Panc1 (cell line): ENCODE measurements around the gene ZNF419.

ENCODE experiments used
- REST ChIP-seq, 2 experiments: IDR thresholded peaks; 2 replicates each; pipeline ENCODE4 v1.6.1; 2011 to 2012; ENCODE audit warnings: low read depth in 2 of 2, control low read depth in 1 of 2, low read length in 1 of 2, mild to moderate bottlenecking in 1 of 2, moderate library complexity in 1 of 2; ENCODE audit not compliant: insufficient read depth in 1 of 2
- TCF7L2 ChIP-seq: IDR thresholded peaks from 2 replicates; pipeline ENCODE4 v1.6.1; 2011; ENCODE audit warnings: mild to moderate bottlenecking, low read depth, low read length, inconsistent platforms
- TF ChIP-seq, protein P1 (sequence below): fragments of 450-650 bp; IDR thresholded peaks from 2 replicates; pipeline ENCODE4 v1.5.1; 2017; ENCODE audit warnings: mild to moderate bottlenecking

- TF ChIP-seq, protein P1, sequence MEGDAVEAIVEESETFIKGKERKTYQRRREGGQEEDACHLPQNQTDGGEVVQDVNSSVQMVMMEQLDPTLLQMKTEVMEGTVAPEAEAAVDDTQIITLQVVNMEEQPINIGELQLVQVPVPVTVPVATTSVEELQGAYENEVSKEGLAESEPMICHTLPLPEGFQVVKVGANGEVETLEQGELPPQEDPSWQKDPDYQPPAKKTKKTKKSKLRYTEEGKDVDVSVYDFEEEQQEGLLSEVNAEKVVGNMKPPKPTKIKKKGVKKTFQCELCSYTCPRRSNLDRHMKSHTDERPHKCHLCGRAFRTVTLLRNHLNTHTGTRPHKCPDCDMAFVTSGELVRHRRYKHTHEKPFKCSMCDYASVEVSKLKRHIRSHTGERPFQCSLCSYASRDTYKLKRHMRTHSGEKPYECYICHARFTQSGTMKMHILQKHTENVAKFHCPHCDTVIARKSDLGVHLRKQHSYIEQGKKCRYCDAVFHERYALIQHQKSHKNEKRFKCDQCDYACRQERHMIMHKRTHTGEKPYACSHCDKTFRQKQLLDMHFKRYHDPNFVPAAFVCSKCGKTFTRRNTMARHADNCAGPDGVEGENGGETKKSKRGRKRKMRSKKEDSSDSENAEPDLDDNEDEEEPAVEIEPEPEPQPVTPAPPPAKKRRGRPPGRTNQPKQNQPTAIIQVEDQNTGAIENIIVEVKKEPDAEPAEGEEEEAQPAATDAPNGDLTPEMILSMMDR, result no peak
- no peak for TF ChIP-seq REST (IDR thresholded peaks at IDR 0.05; ENCODE audit: insufficient read depth in 1 of 2, low read depth in 2 of 2, low read length in 1 of 2)
- TF ChIP-seq TCF7L2, result no peak
These were observed 49.6 kb upstream of the ZNF419 start for GRCh38 chr19:57437931-57438330.
